Left ventricle myocardium inferior (tissue), 1 donor: ENCODE measurements around the gene STYXL1. TPM values are rescaled to one million over a fixed set of nuclear protein-coding genes. Genes with fewer than 3 reads are reported as not detected.

Experiments used
- DNase-seq: peaks from one replicate; pipeline ENCODE4 v3.0.0-alpha.2; 2020
- H3K27ac ChIP-seq: fragments of 200-600 bp; replicated peaks from 2 replicates; pipeline ENCODE4 v1.8.0; 2021
- H3K27me3 ChIP-seq: fragments of 200-600 bp; 2 replicates; pipeline ENCODE4 v1.8.0; 2021; ENCODE audit warnings: low read depth
- H3K36me3 ChIP-seq: fragments of 200-600 bp; 2 replicates; pipeline ENCODE4 v1.8.0; 2021
- H3K4me1 ChIP-seq: fragments of 200-600 bp; 2 replicates; pipeline ENCODE4 v1.8.0; 2021
- H3K4me3 ChIP-seq: fragments of 200-600 bp; 2 replicates; pipeline ENCODE4 v1.8.0; 2021; ENCODE audit warnings: mild to moderate bottlenecking, moderate library complexity
- H3K9me3 ChIP-seq: fragments of 200-600 bp; replicated peaks from 2 replicates; pipeline ENCODE4 v1.8.0; 2021
- CTCF ChIP-seq: fragments of 200-600 bp; IDR thresholded peaks from 2 replicates; pipeline ENCODE4 v1.8.0; 2021; ENCODE audit warnings: antibody characterized with exemption, mild to moderate bottlenecking, borderline replicate concordance
- intact Hi-C: fragments of 100-400 bp; cut with micrococcal nuclease; formaldehyde crosslinking; loops from one replicate; pipeline ENCODE4 v1.11.0; 2022
- total RNA-seq: library from RNA; stranded (reverse); fragmentation: NEBNext Ultra II Directional; extraction: Animal tissue kit (Norgen Biotek cat#: 25700); gene quantifications from one replicate; pipeline ENCODE4 v1.2.1, GENCODE V29; 2021
- donor health status: DM: no; HTN: yes; CAD: no; lungs with severe emphysema.

STYXL1 gene
- total RNA-seq, 1 donor from 2014 or later, result 22.2 TPM

- no peak overlapping the region for H3K4me3 ChIP-seq
- intact Hi-C loops, result no loop called here
- H3K27ac ChIP-seq, result no peak overlapping the region
- peaks cover 41% of the 10 kb centered on the region for H3K36me3 ChIP-seq
- H3K9me3 ChIP-seq, result no peaks in the 10 kb centered on the region
- peaks cover 45% of the 10 kb centered on the region for H3K4me1 ChIP-seq
- no peak for TF ChIP-seq CTCF
- DNase-seq, result no peak
- H3K27me3 ChIP-seq, result no peaks in the 10 kb centered on the region
Observed at GRCh38 chr7:75953431-75953830, 94.4 kb downstream of the STYXL1 start.

- no peaks in the 10 kb centered on the region for H3K27me3 ChIP-seq
- intact Hi-C loops, result no loop called here
- H3K36me3 ChIP-seq, result peaks cover 33% of the 10 kb centered on the region
- no peaks in the 10 kb centered on the region for H3K9me3 ChIP-seq
- peaks cover 42% of the 10 kb centered on the region for H3K4me1 ChIP-seq
- H3K4me3 ChIP-seq, result no peak overlapping the region
- H3K27ac ChIP-seq, result peak overlapping the region; percentile 84
- no peak for TF ChIP-seq CTCF
- DNase-seq, result peak; percentile 43
Observed at GRCh38 chr7:75951506-75951905, 96.3 kb downstream of the STYXL1 start.

DNA sequence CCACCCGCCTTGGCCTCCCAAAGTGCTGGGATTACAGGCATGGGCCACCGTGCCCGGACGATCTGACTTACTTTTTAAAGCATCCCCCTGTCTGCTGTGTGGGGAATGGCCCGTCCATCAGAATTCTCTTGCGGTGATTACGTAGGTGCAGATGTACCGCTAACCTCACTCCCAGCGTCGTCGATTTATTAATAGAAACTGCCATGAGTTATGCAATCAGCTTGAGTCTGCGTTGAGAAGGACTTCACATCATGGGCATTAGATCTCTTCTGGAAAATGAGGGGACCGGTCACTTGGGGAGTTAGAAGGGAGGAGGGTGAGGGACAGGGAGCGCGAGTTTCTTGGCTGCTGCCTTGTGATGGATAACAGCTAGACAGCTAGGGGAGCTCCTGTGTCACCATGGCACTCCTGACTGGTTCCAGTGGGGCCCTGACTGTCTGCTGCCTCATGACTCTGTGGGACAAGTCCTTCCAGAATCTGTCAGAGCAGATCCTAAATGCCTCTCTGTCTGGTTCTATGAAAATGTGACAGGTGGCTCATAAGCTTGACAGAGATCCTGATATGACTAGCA, 97.6 kb downstream of the STYXL1 start:
- intact Hi-C loops, result no loop called here
- H3K9me3 ChIP-seq, result no peaks in the 10 kb centered on the region
- no peak for DNase-seq
- TF ChIP-seq CTCF, result peak; percentile 47
- peak overlapping the region; percentile 84 for H3K27ac ChIP-seq
- H3K4me1 ChIP-seq, result peaks cover 55% of the 10 kb centered on the region
- peaks cover 20% of the 10 kb centered on the region for H3K36me3 ChIP-seq
- no peaks in the 10 kb centered on the region for H3K27me3 ChIP-seq
- H3K4me3 ChIP-seq, result no peak overlapping the region

- Histone ChIP-seq H3K4me1 (peaks cover 70% of the 10 kb centered on the region), H3K4me3 (no peak overlapping the region), H3K36me3 (peaks cover 5% of the 10 kb centered on the region), H3K27ac (peak overlapping the region; percentile 84), H3K9me3 (no peaks in the 10 kb centered on the region), H3K27me3 (no peaks in the 10 kb centered on the region)
- DNase-seq, result no peak
- TF ChIP-seq CTCF, result no peak
- intact Hi-C loops, result no loop called here
Observed at GRCh38 chr7:75948179-75948578, 99.6 kb downstream of the STYXL1 start.

Other genes with a start within 250 kb of the STYXL1 start
- gene CCL24, start 234.2 kb downstream of the STYXL1 start, total RNA-seq, result not detected
- gene RHBDD2, start 169.0 kb downstream of the STYXL1 start, total RNA-seq, result 19.1 TPM
- gene POR, start 132.8 kb downstream of the STYXL1 start, total RNA-seq, result 72.9 TPM
- gene TMEM120A, start 53.4 kb downstream of the STYXL1 start, total RNA-seq, result 163 TPM
- 507 TPM for gene MDH2, start 106 bp upstream of the STYXL1 start, total RNA-seq
- gene SRRM3, start 153.9 kb upstream of the STYXL1 start, total RNA-seq, result 6.1 TPM